Measurements from ENCODE around the gene CDH23. TPM values are rescaled to one million over a fixed set of nuclear protein-coding genes. Genes with fewer than 3 reads are reported as not detected.

CDH23 gene
- total RNA-seq, 1 donor = 0.36 TPM

GRCh38 chr10:71842856-71843686 lies 446.4 kb downstream of the CDH23 start:
- Histone ChIP-seq H2AFZ (ENCODE audit: low read length) (no peak overlapping the region), H3K4me1 (ENCODE audit: insufficient read depth, low read length) (peaks cover 34% of the 10 kb centered on the region), H3K27me3 (ENCODE audit: insufficient read depth, low read length) (no peaks in the 10 kb centered on the region), H3K9me3 (ENCODE audit: low read depth, low read length) (no peaks in the 10 kb centered on the region), H3K4me3 (ENCODE audit: insufficient read depth, low read length) (no peak overlapping the region), H3K27ac (ENCODE audit: low read depth, low read length) (no peak overlapping the region), H3K36me3 (ENCODE audit: insufficient read depth, low read length) (no peaks in the 10 kb centered on the region), H3K79me2 (ENCODE audit: insufficient read depth, low read length) (peaks cover 97% of the 10 kb centered on the region), H3K4me2 (ENCODE audit: insufficient read depth, low read length) (no peak overlapping the region), H4K20me1 (ENCODE audit: insufficient read depth, low read length) (peaks cover 85% of the 10 kb centered on the region)
- peak; percentile 19 for DNase-seq (ENCODE audit: insufficient read length, low spot score, missing footprints)
- no peak for TF ChIP-seq CTCF (IDR thresholded peaks at IDR 0.05; ENCODE audit: extremely low read depth, low read depth, low read length)

- peaks cover 98% of the 10 kb centered on the region for H3K79me2 ChIP-seq (ENCODE audit: insufficient read depth, low read length)
- no peak for TF ChIP-seq CTCF (IDR thresholded peaks at IDR 0.05; ENCODE audit: extremely low read depth, low read depth, low read length)
- no peaks in the 10 kb centered on the region for H3K36me3 ChIP-seq (ENCODE audit: insufficient read depth, low read length)
- no peak overlapping the region for H3K4me2 ChIP-seq (ENCODE audit: insufficient read depth, low read length)
- no peaks in the 10 kb centered on the region for H3K9me3 ChIP-seq (ENCODE audit: low read depth, low read length)
- DNase-seq (ENCODE audit: insufficient read length, low spot score, missing footprints) = no peak
- peaks cover 33% of the 10 kb centered on the region for H3K4me1 ChIP-seq (ENCODE audit: insufficient read depth, low read length)
- H4K20me1 ChIP-seq (ENCODE audit: insufficient read depth, low read length) = peaks cover 86% of the 10 kb centered on the region
- no peak overlapping the region for H3K27ac ChIP-seq (ENCODE audit: low read depth, low read length)
- H3K4me3 ChIP-seq (ENCODE audit: insufficient read depth, low read length) = no peak overlapping the region
- no peak overlapping the region for H2AFZ ChIP-seq (ENCODE audit: low read length)
- no peaks in the 10 kb centered on the region for H3K27me3 ChIP-seq (ENCODE audit: insufficient read depth, low read length)
Measured at GRCh38 chr10:71844084-71844483, 447.4 kb downstream of the CDH23 start.

GRCh38 chr10:71844695-71845094 lies 448.0 kb downstream of the CDH23 start:
- H4K20me1 ChIP-seq (ENCODE audit: insufficient read depth, low read length) = peaks cover 89% of the 10 kb centered on the region
- no peak overlapping the region for H3K27ac ChIP-seq (ENCODE audit: low read depth, low read length)
- no peaks in the 10 kb centered on the region for H3K36me3 ChIP-seq (ENCODE audit: insufficient read depth, low read length)
- no peaks in the 10 kb centered on the region for H3K9me3 ChIP-seq (ENCODE audit: low read depth, low read length)
- TF ChIP-seq CTCF (IDR thresholded peaks at IDR 0.05; ENCODE audit: extremely low read depth, low read depth, low read length) = no peak
- peaks cover 98% of the 10 kb centered on the region for H3K79me2 ChIP-seq (ENCODE audit: insufficient read depth, low read length)
- no peak overlapping the region for H3K4me2 ChIP-seq (ENCODE audit: insufficient read depth, low read length)
- no peak overlapping the region for H2AFZ ChIP-seq (ENCODE audit: low read length)
- no peak overlapping the region for H3K4me3 ChIP-seq (ENCODE audit: insufficient read depth, low read length)
- H3K4me1 ChIP-seq (ENCODE audit: insufficient read depth, low read length) = peaks cover 33% of the 10 kb centered on the region
- no peaks in the 10 kb centered on the region for H3K27me3 ChIP-seq (ENCODE audit: insufficient read depth, low read length)
- no peak for DNase-seq (ENCODE audit: insufficient read length, low spot score, missing footprints)
